Neural cell (in vitro differentiated cells): ENCODE data around the gene MRPL10. TPM values are rescaled to one million over a fixed set of nuclear protein-coding genes. Genes with fewer than 3 reads are reported as not detected.

ENCODE experiments used
- H2AFZ ChIP-seq: fragments of 200-600, 300-800 bp; sonication (generic), shearing (Covaris generic); 2 replicates; pipeline ENCODE4 v1.6.0; 2014; ENCODE audit warnings: low read depth, mild to moderate bottlenecking, antibody characterized with exemption, low read length, moderate library complexity
- H3F3A ChIP-seq: fragments of 200-600 bp; shearing (Covaris generic); 2 replicates; pipeline ENCODE4 v1.6.1; 2016; ENCODE audit warnings: mild to moderate bottlenecking, moderate library complexity, mixed read lengths, antibody characterized with exemption, low read length; ENCODE audit not compliant: insufficient read depth, poor library complexity, severe bottlenecking
- H3K27ac ChIP-seq: fragments of 200-600, 300-800 bp; sonication (generic), shearing (Covaris generic); 2 replicates; pipeline ENCODE4 v1.5.1; 2014; ENCODE audit warnings: mild to moderate bottlenecking, low read length, moderate library complexity
- H3K27me3 ChIP-seq: fragments of 300-800, 200-600 bp; sonication (generic), shearing (Covaris generic); 2 replicates; pipeline ENCODE4 v1.6.0; 2014; ENCODE audit warnings: mild to moderate bottlenecking, low read depth, low read length, moderate library complexity; ENCODE audit not compliant: insufficient read depth
- H3K36me3 ChIP-seq: fragments of 300-800, 200-600 bp; sonication (generic), shearing (Covaris generic); 2 replicates; pipeline ENCODE4 v1.5.1; 2014; ENCODE audit warnings: mild to moderate bottlenecking, antibody characterized with exemption, low read length, moderate library complexity; ENCODE audit not compliant: insufficient read depth
- H3K4me2 ChIP-seq: fragments of 300-800, 200-600 bp; sonication (generic), shearing (Covaris generic); 2 replicates; pipeline ENCODE4 v1.6.0; 2014; ENCODE audit warnings: mild to moderate bottlenecking, low read length
- H3K4me3 ChIP-seq: fragments of 300-800, 200-600 bp; sonication (generic), shearing (Covaris generic); 2 replicates; pipeline ENCODE4 v1.5.1; 2014; ENCODE audit warnings: mild to moderate bottlenecking, low read length, moderate library complexity
- H3K79me2 ChIP-seq: fragments of 200-600 bp; shearing (Covaris generic); replicated peaks from 2 replicates; pipeline ENCODE4 v1.6.0; 2014; ENCODE audit warnings: mild to moderate bottlenecking, low read length, moderate library complexity; ENCODE audit not compliant: insufficient read depth
- H3K9ac ChIP-seq: fragments of 300-800, 200-600 bp; sonication (generic), shearing (Covaris generic); 2 replicates; pipeline ENCODE4 v1.6.1; 2016; ENCODE audit warnings: mild to moderate bottlenecking, low read length, mixed read lengths
- H3K9me2 ChIP-seq: fragments of 200-600 bp; shearing (Covaris generic); 2 replicates; pipeline ENCODE4 v1.6.1; 2016; ENCODE audit warnings: mild to moderate bottlenecking, low read length, mixed read lengths; ENCODE audit not compliant: insufficient read depth
- H3K9me3 ChIP-seq: fragments of 200-600, 300-800 bp; sonication (generic), shearing (Covaris generic); 2 replicates; pipeline ENCODE4 v1.6.1; 2016; ENCODE audit warnings: mild to moderate bottlenecking, mixed run types, low read length, moderate library complexity, mixed read lengths
- H4K20me1 ChIP-seq: fragments of 200-600 bp; shearing (Covaris generic); 2 replicates; pipeline ENCODE4 v1.6.1; 2016; ENCODE audit warnings: mild to moderate bottlenecking, mixed run types; ENCODE audit not compliant: insufficient read depth
- CTCF ChIP-seq: fragments of 450-650 bp; IDR thresholded peaks from 2 replicates; pipeline ENCODE4 v1.5.1; 2014; ENCODE audit warnings: antibody characterized with exemption, mild to moderate bottlenecking, moderate library complexity; ENCODE audit not compliant: poor library complexity, severe bottlenecking
- EP300 ChIP-seq: fragments of 450-650 bp; conservative IDR thresholded peaks from 2 replicates; pipeline ENCODE4 v1.6.1; 2014; ENCODE audit warnings: antibody characterized with exemption, mild to moderate bottlenecking, moderate library complexity; ENCODE audit not compliant: poor library complexity, severe bottlenecking
- EZH2 ChIP-seq: fragments of 200-600, 300-800 bp; shearing (Covaris generic), sonication (generic); IDR thresholded peaks from 2 replicates; pipeline ENCODE4 v1.6.1; 2014; ENCODE audit warnings: antibody characterized with exemption, low read length, borderline replicate concordance, mild to moderate bottlenecking; ENCODE audit not compliant: insufficient read depth, poor library complexity, severe bottlenecking
- MXI1 ChIP-seq: fragments of 450-650 bp; conservative IDR thresholded peaks from 2 replicates; pipeline ENCODE4 v1.6.1; 2014; ENCODE audit warnings: antibody characterized with exemption, mild to moderate bottlenecking; ENCODE audit not compliant: poor library complexity, severe bottlenecking
- POLR2AphosphoS5 ChIP-seq: IDR thresholded peaks from 2 replicates; pipeline ENCODE4 v1.6.1; 2012
- RAD21 ChIP-seq: fragments of 450-650 bp; conservative IDR thresholded peaks from 2 replicates; pipeline ENCODE4 v1.6.1; 2014; ENCODE audit warnings: antibody characterized with exemption, mild to moderate bottlenecking, moderate library complexity
- REST ChIP-seq: IDR thresholded peaks from 2 replicates; pipeline ENCODE4 v1.6.1; 2012; ENCODE audit warnings: borderline replicate concordance
- SMC3 ChIP-seq: fragments of 450-650 bp; conservative IDR thresholded peaks from 2 replicates; pipeline ENCODE4 v1.6.1; 2014; ENCODE audit warnings: antibody characterized with exemption, mild to moderate bottlenecking, moderate library complexity; ENCODE audit not compliant: poor library complexity
- TAF1 ChIP-seq: IDR thresholded peaks from 2 replicates; pipeline ENCODE4 v1.6.1; 2012; ENCODE audit warnings: low read depth
- polyA plus RNA-seq: library from polyadenylated mRNA; depleted of rRNA; stranded (reverse); fragments of >200 nt; gene quantifications from 2 replicates; pipeline ENCODE4 v1.2.3, GENCODE V29; 2014

MRPL10 gene
- polyA plus RNA-seq, 1 donor from 2014 or later = 34.2 TPM

DNA sequence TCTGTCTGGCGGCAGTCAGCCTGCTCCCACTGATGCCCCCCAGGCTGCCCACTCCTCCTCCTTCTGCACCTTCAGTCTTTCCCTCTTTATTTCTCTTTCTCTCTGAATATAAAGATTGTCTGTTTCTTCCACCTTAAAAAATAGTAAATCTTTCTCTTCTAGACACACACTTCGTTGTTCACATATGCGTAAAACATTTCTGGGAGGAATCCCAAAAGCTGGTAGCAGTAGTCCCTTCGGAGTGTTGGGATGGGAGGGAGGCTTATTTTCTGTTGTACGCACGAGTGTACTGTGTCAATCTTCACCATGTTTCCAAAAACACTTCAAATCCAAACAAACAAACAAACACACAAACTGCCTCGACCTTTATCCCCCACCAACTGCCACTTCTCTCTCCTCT, 19.6 kb downstream of the MRPL10 start:
- no peaks in the 10 kb centered on the region for H4K20me1 ChIP-seq
- no peaks in the 10 kb centered on the region for H3K9me3 ChIP-seq

DNA sequence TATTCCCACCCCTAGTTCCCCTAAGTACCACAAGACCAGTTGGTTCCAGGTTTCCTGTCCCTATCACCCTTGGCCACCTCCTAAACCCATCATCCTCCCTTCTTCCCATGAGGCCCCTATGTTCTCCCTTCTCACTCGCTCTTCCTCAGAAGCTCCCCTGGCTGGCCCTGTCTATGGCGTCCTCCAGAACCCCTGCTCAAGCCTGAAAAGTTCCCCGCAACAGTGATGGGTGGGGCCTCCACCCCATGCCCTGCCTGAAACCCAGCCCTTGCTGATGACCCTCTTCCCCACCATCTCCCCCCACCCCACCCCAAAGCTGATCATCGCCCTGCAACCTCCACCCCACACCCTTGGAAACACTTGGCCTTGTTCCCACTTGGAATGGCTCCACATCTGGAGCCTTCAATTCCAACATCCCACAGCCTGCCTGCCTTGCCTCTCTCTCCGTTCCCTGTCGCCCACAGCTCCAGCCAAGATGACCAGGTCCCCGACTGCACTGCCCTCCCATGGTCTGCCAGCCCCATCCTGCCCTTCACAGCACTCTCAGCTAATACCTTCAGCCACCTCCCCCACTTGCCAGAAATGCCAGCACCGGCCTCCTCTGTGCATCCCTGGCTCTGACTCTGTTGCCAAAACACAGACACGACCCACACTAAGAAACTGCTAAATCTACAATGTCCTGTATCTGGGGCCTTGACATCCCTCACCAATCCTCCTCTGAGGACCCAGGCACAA, 20.3 kb downstream of the MRPL10 start:
- H3K9me2 ChIP-seq = no peaks in the 10 kb centered on the region
- H3K27me3 ChIP-seq = no peaks in the 10 kb centered on the region
- H3K4me2 ChIP-seq = no peak overlapping the region
- no peaks in the 10 kb centered on the region for H4K20me1 ChIP-seq
- no peaks in the 10 kb centered on the region for H3K36me3 ChIP-seq
- H3K9ac ChIP-seq = no peak overlapping the region
- H3K9me3 ChIP-seq = no peaks in the 10 kb centered on the region
- H3K79me2 ChIP-seq = no peaks in the 10 kb centered on the region
- H2AFZ ChIP-seq = no peak overlapping the region
- no peak overlapping the region for H3K4me3 ChIP-seq
- no peak overlapping the region for H3K27ac ChIP-seq
- H3F3A ChIP-seq = no peaks in the 10 kb centered on the region
- TF ChIP-seq CTCF (no peak), REST (no peak), RAD21 (no peak), POLR2AphosphoS5 (no peak), SMC3 (no peak)

More for the DNA sequence above, 19.6 kb downstream of the MRPL10 start:
- Histone ChIP-seq H3K27ac (no peak overlapping the region), H3K27me3 (no peaks in the 10 kb centered on the region), H3K4me3 (no peak overlapping the region), H3F3A (no peaks in the 10 kb centered on the region), H3K4me2 (no peak overlapping the region), H2AFZ (no peak overlapping the region), H3K79me2 (no peaks in the 10 kb centered on the region), H3K9me2 (no peaks in the 10 kb centered on the region), H3K36me3 (no peaks in the 10 kb centered on the region), H3K9ac (no peak overlapping the region)
- TF ChIP-seq TAF1 = no peak
- no peak for TF ChIP-seq REST
- TF ChIP-seq SMC3 = no peak
- no peak for TF ChIP-seq MXI1
- TF ChIP-seq POLR2AphosphoS5 = no peak
- no peak for TF ChIP-seq RAD21
- TF ChIP-seq EP300 = no peak
- no peak for TF ChIP-seq CTCF
- no peak for TF ChIP-seq EZH2
